MM.1S (cell line): Measurements from ENCODE around the gene HOXA6.

ENCODE experiments used
- DNase-seq: peaks from one replicate; pipeline ENCODE4 v3.0.0-alpha.2; 2015
- H2AFZ ChIP-seq: fragments of 300-600 bp; sonication (generic); 2 replicates; pipeline ENCODE4 v1.6.0; 2016; ENCODE audit warnings: antibody characterized with exemption, low read length
- H3F3A ChIP-seq: fragments of 300-600 bp; sonication (generic); 2 replicates; pipeline ENCODE4 v1.6.1; 2016; ENCODE audit warnings: mild to moderate bottlenecking, antibody characterized with exemption, low read length, moderate library complexity, mixed read lengths; ENCODE audit not compliant: insufficient read depth
- H3K27ac ChIP-seq: fragments of 300-600 bp; sonication (generic); 2 replicates; pipeline ENCODE4 v1.5.1; 2016; ENCODE audit warnings: mild to moderate bottlenecking, low read length
- H3K27me3 ChIP-seq: fragments of 300-600 bp; sonication (generic); replicated peaks from 2 replicates; pipeline ENCODE4 v1.6.0; 2016; ENCODE audit warnings: low read length; ENCODE audit not compliant: insufficient read depth
- H3K36me3 ChIP-seq: fragments of 300-600 bp; sonication (generic); replicated peaks from 2 replicates; pipeline ENCODE4 v1.6.1; 2016; ENCODE audit warnings: mild to moderate bottlenecking, low read length, mixed read lengths; ENCODE audit not compliant: insufficient read depth
- H3K4me1 ChIP-seq: fragments of 300-600 bp; sonication (generic); 2 replicates; pipeline ENCODE4 v1.6.1; 2016; ENCODE audit warnings: low read length, mixed read lengths
- H3K4me2 ChIP-seq: fragments of 300-600 bp; sonication (generic); 2 replicates; pipeline ENCODE4 v1.6.0; 2016; ENCODE audit warnings: low read depth, low read length
- H3K4me3 ChIP-seq: fragments of 300-600 bp; sonication (generic); 2 replicates; pipeline ENCODE4 v1.5.1; 2016; ENCODE audit warnings: low read length, mixed read lengths
- H3K79me2 ChIP-seq: fragments of 300-600 bp; sonication (generic); 2 replicates; pipeline ENCODE4 v1.6.1; 2016; ENCODE audit warnings: mixed run types, low read length, mixed read lengths
- H3K9ac ChIP-seq: fragments of 300-600 bp; sonication (generic); 2 replicates; pipeline ENCODE4 v1.6.1; 2016; ENCODE audit warnings: low read length, mixed read lengths
- H3K9me2 ChIP-seq: fragments of 300-600 bp; sonication (generic); replicated peaks from 2 replicates; pipeline ENCODE4 v1.6.1; 2016; ENCODE audit warnings: mild to moderate bottlenecking, low read length, mixed read lengths; ENCODE audit not compliant: insufficient read depth
- H3K9me3 ChIP-seq: fragments of 300-600 bp; sonication (generic); replicated peaks from 2 replicates; pipeline ENCODE4 v1.6.1; 2016; ENCODE audit warnings: mild to moderate bottlenecking, low read length, mixed read lengths; ENCODE audit not compliant: insufficient read depth
- H4K20me1 ChIP-seq: fragments of 300-600 bp; sonication (generic); 2 replicates; pipeline ENCODE4 v1.6.1; 2016; ENCODE audit warnings: mild to moderate bottlenecking, low read length, moderate library complexity, mixed read lengths; ENCODE audit not compliant: insufficient read depth
- CTCF ChIP-seq: fragments of 300-600 bp; sonication (generic); IDR thresholded peaks from 2 replicates; pipeline ENCODE4 v1.5.1; 2016; ENCODE audit warnings: antibody characterized with exemption, low read length, mixed read lengths
- EZH2 ChIP-seq: fragments of 300-600 bp; sonication (generic); optimal IDR thresholded peaks from 2 replicates; pipeline ENCODE3; 2017; ENCODE audit warnings: low read depth, mild to moderate bottlenecking, antibody characterized with exemption, low read length, mixed read lengths
- EZH2phosphoT487 ChIP-seq: fragments of 300-600 bp; sonication (generic); IDR thresholded peaks from 2 replicates; pipeline ENCODE4 v1.6.1; 2018; ENCODE audit warnings: antibody characterized with exemption, low read length

HOXA6 gene

DNA sequence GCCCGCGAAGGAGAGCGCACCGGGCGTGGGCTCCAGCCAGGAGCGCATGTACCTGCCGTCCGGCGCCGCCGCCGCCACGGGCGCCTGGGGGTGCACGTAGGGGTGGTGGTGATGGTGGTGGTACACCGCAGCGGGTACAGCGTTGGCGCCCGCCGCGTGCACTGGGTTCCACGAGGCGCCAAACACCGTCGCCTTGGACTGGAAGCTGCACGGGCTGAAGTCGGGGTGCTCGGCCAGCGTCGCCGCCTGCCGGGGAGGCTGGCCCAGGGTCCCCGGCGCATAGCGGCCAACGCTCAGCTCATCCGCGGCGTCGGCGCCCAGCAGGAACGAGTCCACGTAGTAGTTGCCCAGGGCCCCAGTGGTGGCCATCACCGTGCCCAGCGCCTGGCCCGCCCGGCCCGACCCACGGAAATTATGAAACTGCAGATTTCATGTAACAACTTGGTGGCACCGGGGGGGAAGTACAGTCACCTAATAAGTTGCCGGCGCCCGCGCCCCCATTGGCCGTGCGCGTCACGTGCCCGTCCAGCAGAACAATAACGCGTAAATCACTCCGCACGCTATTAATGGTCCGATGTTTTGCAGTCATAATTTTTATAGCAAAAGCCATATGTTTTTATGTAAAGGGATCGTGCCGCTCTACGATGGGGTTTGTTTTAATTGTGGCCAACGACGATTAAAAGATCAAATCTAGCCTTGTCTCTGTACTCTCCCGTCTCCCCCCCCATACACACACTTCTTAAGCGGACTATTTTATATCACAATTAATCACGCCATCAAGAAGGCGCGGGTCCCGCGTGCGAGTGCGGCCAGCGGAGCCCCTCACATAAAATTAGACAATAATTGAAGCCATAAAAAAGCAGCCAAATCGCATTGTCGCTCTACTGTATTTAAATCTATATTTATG lies 17.8 kb upstream of the HOXA6 start, which contains the start of gene HOXA9:
HOXA9 (minus strand) TSS at position 449 of the 907 bp plus-strand sequence; CDS start at position 369, 80 bp downstream.
- Histone ChIP-seq H3K9me2 (no peaks in the 10 kb centered on the region), H3K9me3 (no peaks in the 10 kb centered on the region), H3K4me3 (no peak within 1 kb of the TSS), H3K9ac (no peak within 1 kb of the TSS), H4K20me1 (no peaks in the 10 kb centered on the region), H3K27ac (no peak within 1 kb of the TSS), H3K4me2 (no peak within 1 kb of the TSS), H3K27me3 (peaks cover 88% of the 10 kb centered on the region), H3K36me3 (no peaks in the 10 kb centered on the region), H3F3A (no peaks in the 10 kb centered on the region), H2AFZ (no peak within 1 kb of the TSS), H3K4me1 (0 out of 2 replicates have a peak, but pooled peaks cover under 1% of the 10 kb centered on the region), H3K79me2 (no peaks in the 10 kb centered on the region)
- no peak for TF ChIP-seq CTCF
- TF ChIP-seq EZH2phosphoT487: no peak
- no peak for TF ChIP-seq EZH2
- DNase-seq: no peak

DNA sequence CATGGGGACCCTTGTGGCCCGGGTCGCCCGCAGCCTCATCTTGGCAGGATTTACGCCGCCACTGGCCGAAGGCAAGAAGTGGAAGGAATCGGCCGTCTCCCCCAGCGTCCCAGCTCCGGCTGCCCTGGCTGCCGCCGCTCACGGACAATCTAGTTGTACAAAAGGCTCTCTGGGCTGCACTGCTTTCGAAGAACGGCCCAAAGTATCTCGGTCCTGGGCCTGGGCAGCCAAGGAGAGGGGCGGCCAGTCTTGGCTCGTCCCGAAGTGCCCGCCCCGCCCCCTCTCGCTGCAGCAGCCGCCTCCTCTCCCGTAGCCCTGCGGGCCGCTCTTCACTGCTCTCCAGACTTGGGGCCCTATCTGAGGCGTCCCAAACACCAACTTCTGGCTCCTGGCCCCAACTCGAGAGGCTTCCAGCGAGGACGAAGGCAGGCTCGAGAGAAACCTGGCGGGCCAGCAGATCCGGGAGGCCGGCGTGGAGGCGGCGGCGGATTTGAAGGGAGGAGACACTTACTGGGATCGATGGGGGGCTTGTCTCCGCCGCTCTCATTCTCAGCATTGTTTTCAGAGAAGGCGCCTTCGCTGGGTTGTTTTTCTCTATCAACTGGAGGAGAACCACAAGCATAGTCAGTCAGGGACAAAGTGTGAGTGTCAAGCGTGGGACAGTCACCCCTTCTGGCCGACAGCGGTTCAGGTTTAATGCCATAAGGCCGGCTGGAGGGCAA lies 17.0 kb upstream of the HOXA6 start:
- H2AFZ ChIP-seq: no peak overlapping the region
- H3K79me2 ChIP-seq: no peaks in the 10 kb centered on the region
- no peaks in the 10 kb centered on the region for H4K20me1 ChIP-seq

GRCh38 chr7:27164045-27164366 lies 16.4 kb upstream of the HOXA6 start:
- no peak for TF ChIP-seq EZH2phosphoT487
- TF ChIP-seq EZH2: no peak
- no peak for TF ChIP-seq CTCF
- H3K9ac ChIP-seq: no peak overlapping the region
- H3K9me2 ChIP-seq: no peaks in the 10 kb centered on the region
- no peaks in the 10 kb centered on the region for H3K36me3 ChIP-seq
- no peaks in the 10 kb centered on the region for H3K9me3 ChIP-seq
- H3K27me3 ChIP-seq: peaks cover 91% of the 10 kb centered on the region
- no peak for DNase-seq
- H3K27ac ChIP-seq: no peak overlapping the region
- H3K4me3 ChIP-seq: no peak overlapping the region
- no peaks in the 10 kb centered on the region for H3K79me2 ChIP-seq
- H2AFZ ChIP-seq: no peak overlapping the region
- no peak overlapping the region for H3K4me2 ChIP-seq
- H4K20me1 ChIP-seq: no peaks in the 10 kb centered on the region
- no peaks in the 10 kb centered on the region for H3F3A ChIP-seq
- 0 out of 2 replicates have a peak, but pooled peaks cover 4% of the 10 kb centered on the region for H3K4me1 ChIP-seq

More for the DNA sequence above, 17.0 kb upstream of the HOXA6 start:
- DNase-seq: no peak
- H3K9me2 ChIP-seq: no peaks in the 10 kb centered on the region
- H3K4me1 ChIP-seq: 0 out of 2 replicates have a peak, but pooled peaks cover 4% of the 10 kb centered on the region
- H3K9me3 ChIP-seq: no peaks in the 10 kb centered on the region
- H3K4me2 ChIP-seq: no peak overlapping the region
- no peak overlapping the region for H3K27ac ChIP-seq
- TF ChIP-seq CTCF (no peak), EZH2phosphoT487 (no peak)
- H3K4me3 ChIP-seq: no peak overlapping the region
- no peak overlapping the region for H3K9ac ChIP-seq
- H3F3A ChIP-seq: no peaks in the 10 kb centered on the region
- H3K36me3 ChIP-seq: no peaks in the 10 kb centered on the region
- H3K27me3 ChIP-seq: peaks cover 91% of the 10 kb centered on the region
